ENCODE data around the gene RIPPLY1. TPM values are rescaled to one million over a fixed set of nuclear protein-coding genes. Genes with fewer than 3 reads are reported as not detected.

RIPPLY1 gene
- total RNA-seq, 1 experiment from 2014 or later = not detected

- no peaks in the 10 kb centered on the region for H3K9me3 ChIP-seq (ENCODE audit: low read length)
- H3K4me3 ChIP-seq (ENCODE audit: low read length) = no peak overlapping the region
- H3K79me2 ChIP-seq (ENCODE audit: low read length) = no peaks in the 10 kb centered on the region
- no peaks in the 10 kb centered on the region for H3K4me1 ChIP-seq (ENCODE audit: low read length)
- H3K9me2 ChIP-seq (replicated peaks; ENCODE audit: insufficient read depth, low read length) = no peaks in the 10 kb centered on the region
- H4K20me1 ChIP-seq (ENCODE audit: insufficient read depth, low read depth, low read length) = no peaks in the 10 kb centered on the region
- H3K36me3 ChIP-seq (ENCODE audit: insufficient read depth, low read length) = no peaks in the 10 kb centered on the region
- H2AFZ ChIP-seq (ENCODE audit: low read length) = no peak overlapping the region
- no peak overlapping the region for H3K9ac ChIP-seq (ENCODE audit: low read length)
- no peak for DNase-seq
- H3K4me2 ChIP-seq (ENCODE audit: low read depth, low read length, poor library complexity, severe bottlenecking) = no peak overlapping the region
- no peaks in the 10 kb centered on the region for H3K27me3 ChIP-seq (ENCODE audit: low read length)
- no peak overlapping the region for H3K27ac ChIP-seq (ENCODE audit: low read length)
Measured at GRCh38 chrX:106928227-106928626, 25.1 kb upstream of the RIPPLY1 start.

GRCh38 chrX:106927700-106928099 is 24.6 kb upstream of the RIPPLY1 start:
- Histone ChIP-seq H3K4me3 (ENCODE audit: low read length) (no peak overlapping the region), H3K9me2 (replicated peaks; ENCODE audit: insufficient read depth, low read length) (no peaks in the 10 kb centered on the region), H3K27ac (ENCODE audit: low read length) (no peak overlapping the region), H3K4me2 (ENCODE audit: low read depth, low read length, poor library complexity, severe bottlenecking) (no peak overlapping the region), H3K36me3 (ENCODE audit: insufficient read depth, low read length) (no peaks in the 10 kb centered on the region), H4K20me1 (ENCODE audit: insufficient read depth, low read depth, low read length) (no peaks in the 10 kb centered on the region), H3K27me3 (ENCODE audit: low read length) (no peaks in the 10 kb centered on the region), H3K9ac (ENCODE audit: low read length) (no peak overlapping the region), H2AFZ (ENCODE audit: low read length) (no peak overlapping the region), H3K9me3 (ENCODE audit: low read length) (no peaks in the 10 kb centered on the region), H3K79me2 (ENCODE audit: low read length) (no peaks in the 10 kb centered on the region), H3K4me1 (ENCODE audit: low read length) (no peaks in the 10 kb centered on the region)
- no peak for DNase-seq

DNA sequence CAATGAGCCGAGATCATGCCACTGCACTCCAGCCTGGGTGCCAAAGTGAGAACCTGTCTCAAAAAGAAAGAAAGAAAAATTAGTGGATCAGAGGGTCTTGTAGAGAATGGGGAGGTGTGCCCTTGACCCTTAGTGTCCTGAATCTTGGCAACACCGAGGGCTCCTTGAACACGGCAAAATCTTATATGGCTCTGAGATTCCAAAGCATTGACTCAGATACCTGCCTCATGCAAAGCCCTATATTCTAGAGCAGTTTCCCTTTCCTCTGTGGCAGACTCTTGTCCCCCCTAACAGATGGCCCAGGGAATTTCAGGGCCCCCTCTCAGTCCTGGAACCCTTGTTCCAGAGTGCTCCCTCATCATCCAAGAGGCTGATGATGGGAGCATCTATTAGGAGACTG is 23.9 kb upstream of the RIPPLY1 start:
- no peaks in the 10 kb centered on the region for H3K4me1 ChIP-seq (ENCODE audit: low read length)
- DNase-seq = no peak
- no peak overlapping the region for H3K27ac ChIP-seq (ENCODE audit: low read length)
- no peak overlapping the region for H3K4me3 ChIP-seq (ENCODE audit: low read length)
- H3K9me2 ChIP-seq (replicated peaks; ENCODE audit: insufficient read depth, low read length) = no peaks in the 10 kb centered on the region
- no peaks in the 10 kb centered on the region for H3K9me3 ChIP-seq (ENCODE audit: low read length)
- H3K36me3 ChIP-seq (ENCODE audit: insufficient read depth, low read length) = no peaks in the 10 kb centered on the region
- H4K20me1 ChIP-seq (ENCODE audit: insufficient read depth, low read depth, low read length) = no peaks in the 10 kb centered on the region
- no peaks in the 10 kb centered on the region for H3K27me3 ChIP-seq (ENCODE audit: low read length)
- H3K9ac ChIP-seq (ENCODE audit: low read length) = no peak overlapping the region
- no peak overlapping the region for H3K4me2 ChIP-seq (ENCODE audit: low read depth, low read length, poor library complexity, severe bottlenecking)
- no peak overlapping the region for H2AFZ ChIP-seq (ENCODE audit: low read length)
- no peaks in the 10 kb centered on the region for H3K79me2 ChIP-seq (ENCODE audit: low read length)

DNA sequence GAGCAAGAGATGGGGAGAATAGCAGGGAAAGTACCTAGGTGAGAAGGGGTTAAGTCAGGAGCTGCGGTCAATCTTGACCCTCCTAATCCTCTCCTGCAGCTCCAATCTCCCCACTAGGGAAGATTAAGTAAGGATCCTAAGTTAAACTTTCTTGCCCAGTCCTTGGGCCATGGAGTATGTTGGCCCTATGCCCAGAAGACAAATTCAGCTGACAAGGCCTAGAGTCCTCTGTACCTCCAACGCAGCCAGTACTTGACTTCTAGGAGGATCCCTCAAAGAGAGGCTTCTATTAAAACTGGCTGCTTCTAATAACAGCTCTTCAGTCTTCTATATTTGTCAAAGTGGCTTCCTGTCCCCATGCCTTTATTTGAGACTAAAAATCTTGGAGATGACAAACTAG is 18.5 kb upstream of the RIPPLY1 start:
- Histone ChIP-seq H3K79me2 (ENCODE audit: low read length) (no peaks in the 10 kb centered on the region), H4K20me1 (ENCODE audit: insufficient read depth, low read depth, low read length) (no peaks in the 10 kb centered on the region), H3K9me3 (ENCODE audit: low read length) (no peaks in the 10 kb centered on the region), H3K4me2 (ENCODE audit: low read depth, low read length, poor library complexity, severe bottlenecking) (no peak overlapping the region), H3K27me3 (ENCODE audit: low read length) (no peaks in the 10 kb centered on the region), H3K27ac (ENCODE audit: low read length) (no peak overlapping the region), H3K9me2 (replicated peaks; ENCODE audit: insufficient read depth, low read length) (no peaks in the 10 kb centered on the region), H3K9ac (ENCODE audit: low read length) (no peak overlapping the region), H2AFZ (ENCODE audit: low read length) (no peak overlapping the region), H3K36me3 (ENCODE audit: insufficient read depth, low read length) (no peaks in the 10 kb centered on the region), H3K4me1 (ENCODE audit: low read length) (no peaks in the 10 kb centered on the region), H3K4me3 (ENCODE audit: low read length) (no peak overlapping the region)
- DNase-seq = no peak

GRCh38 chrX:106919932-106920452 is 16.9 kb upstream of the RIPPLY1 start, which contains the start of gene CLDN2:
Gene CLDN2, plus strand, starts transcription at chrX:106920402. Its CDS starts 7,827 bp downstream, at chrX:106928229.
- no peaks in the 10 kb centered on the region for H3K9me3 ChIP-seq (ENCODE audit: low read length)
- H3K36me3 ChIP-seq (ENCODE audit: insufficient read depth, low read length) = no peaks in the 10 kb centered on the region
- no peaks in the 10 kb centered on the region for H3K9me2 ChIP-seq (replicated peaks; ENCODE audit: insufficient read depth, low read length)
- H3K9ac ChIP-seq (ENCODE audit: low read length) = no peak within 1 kb of the TSS
- no peaks in the 10 kb centered on the region for H4K20me1 ChIP-seq (ENCODE audit: insufficient read depth, low read depth, low read length)
- no peaks in the 10 kb centered on the region for H3K27me3 ChIP-seq (ENCODE audit: low read length)
- no peaks in the 10 kb centered on the region for H3K79me2 ChIP-seq (ENCODE audit: low read length)
- H2AFZ ChIP-seq (ENCODE audit: low read length) = no peak within 1 kb of the TSS
- H3K4me3 ChIP-seq (ENCODE audit: low read length) = no peak within 1 kb of the TSS
- no peak within 1 kb of the TSS for H3K27ac ChIP-seq (ENCODE audit: low read length)
- no peaks in the 10 kb centered on the region for H3K4me1 ChIP-seq (ENCODE audit: low read length)
- no peak within 1 kb of the TSS for H3K4me2 ChIP-seq (ENCODE audit: low read depth, low read length, poor library complexity, severe bottlenecking)
- no peak for DNase-seq

DNA sequence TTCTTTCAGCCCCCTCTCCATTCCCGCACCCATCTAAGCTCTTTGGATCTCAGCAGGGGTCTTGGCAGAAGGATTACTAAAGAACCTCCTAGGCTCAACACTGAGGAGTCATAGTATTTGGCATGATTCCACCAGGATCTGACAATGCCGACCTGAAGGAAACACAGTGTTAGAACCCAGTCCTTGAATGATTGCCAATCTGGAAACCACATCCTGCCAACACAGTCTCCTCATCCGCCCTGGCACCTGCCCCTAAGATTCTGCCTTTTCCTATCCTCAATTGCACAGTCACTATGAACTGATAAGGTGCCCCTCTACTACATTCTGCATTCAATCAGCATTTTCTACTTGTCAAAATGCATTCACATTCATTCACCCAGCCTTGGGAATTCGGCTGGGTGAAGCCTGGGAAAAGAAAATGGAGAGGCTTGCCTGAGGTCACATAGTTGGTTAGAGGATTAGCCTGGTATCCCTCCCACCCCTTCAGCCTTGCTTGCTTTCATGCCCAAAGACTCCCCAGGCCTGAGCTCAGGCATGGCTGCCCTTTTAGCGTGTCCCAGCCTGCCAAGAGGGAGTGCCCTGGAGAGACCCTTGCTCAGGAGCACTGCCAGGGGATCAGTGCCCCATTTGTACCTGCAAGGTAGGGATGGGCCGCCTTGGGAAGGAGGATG is 14.8 kb upstream of the RIPPLY1 start:
- H3K27ac ChIP-seq (ENCODE audit: low read length) = no peak overlapping the region
- H2AFZ ChIP-seq (ENCODE audit: low read length) = no peak overlapping the region
- no peak overlapping the region for H3K9ac ChIP-seq (ENCODE audit: low read length)
- DNase-seq = no peak
- H3K36me3 ChIP-seq (ENCODE audit: insufficient read depth, low read length) = no peaks in the 10 kb centered on the region
- H3K4me3 ChIP-seq (ENCODE audit: low read length) = no peak overlapping the region
- no peaks in the 10 kb centered on the region for H3K27me3 ChIP-seq (ENCODE audit: low read length)
- H3K9me2 ChIP-seq (replicated peaks; ENCODE audit: insufficient read depth, low read length) = no peaks in the 10 kb centered on the region
- H3K79me2 ChIP-seq (ENCODE audit: low read length) = no peaks in the 10 kb centered on the region
- H3K4me2 ChIP-seq (ENCODE audit: low read depth, low read length, poor library complexity, severe bottlenecking) = no peak overlapping the region
- H3K4me1 ChIP-seq (ENCODE audit: low read length) = no peaks in the 10 kb centered on the region
- no peaks in the 10 kb centered on the region for H3K9me3 ChIP-seq (ENCODE audit: low read length)
- H4K20me1 ChIP-seq (ENCODE audit: insufficient read depth, low read depth, low read length) = no peaks in the 10 kb centered on the region

- H4K20me1 ChIP-seq (ENCODE audit: insufficient read depth, low read depth, low read length) = no peaks in the 10 kb centered on the region
- H3K9me3 ChIP-seq (ENCODE audit: low read length) = no peaks in the 10 kb centered on the region
- no peak overlapping the region for H3K9ac ChIP-seq (ENCODE audit: low read length)
- H2AFZ ChIP-seq (ENCODE audit: low read length) = no peak overlapping the region
- no peaks in the 10 kb centered on the region for H3K9me2 ChIP-seq (replicated peaks; ENCODE audit: insufficient read depth, low read length)
- H3K4me2 ChIP-seq (ENCODE audit: low read depth, low read length, poor library complexity, severe bottlenecking) = no peak overlapping the region
- no peak overlapping the region for H3K27ac ChIP-seq (ENCODE audit: low read length)
- no peaks in the 10 kb centered on the region for H3K36me3 ChIP-seq (ENCODE audit: insufficient read depth, low read length)
- no peaks in the 10 kb centered on the region for H3K4me1 ChIP-seq (ENCODE audit: low read length)
- H3K79me2 ChIP-seq (ENCODE audit: low read length) = no peaks in the 10 kb centered on the region
- no peaks in the 10 kb centered on the region for H3K27me3 ChIP-seq (ENCODE audit: low read length)
- DNase-seq = no peak
- no peak overlapping the region for H3K4me3 ChIP-seq (ENCODE audit: low read length)
Measured at GRCh38 chrX:106912864-106913263, 9.7 kb upstream of the RIPPLY1 start.

GRCh38 chrX:106906361-106906760 is 3.2 kb upstream of the RIPPLY1 start:
- Histone ChIP-seq H2AFZ (ENCODE audit: low read length) (no peak overlapping the region), H3K4me2 (ENCODE audit: low read depth, low read length, poor library complexity, severe bottlenecking) (no peak overlapping the region), H4K20me1 (ENCODE audit: insufficient read depth, low read depth, low read length) (no peaks in the 10 kb centered on the region), H3K4me3 (ENCODE audit: low read length) (no peak overlapping the region), H3K79me2 (ENCODE audit: low read length) (no peaks in the 10 kb centered on the region), H3K9me2 (replicated peaks; ENCODE audit: insufficient read depth, low read length) (no peaks in the 10 kb centered on the region), H3K27ac (ENCODE audit: low read length) (no peak overlapping the region), H3K9me3 (ENCODE audit: low read length) (no peaks in the 10 kb centered on the region), H3K9ac (ENCODE audit: low read length) (no peak overlapping the region), H3K36me3 (ENCODE audit: insufficient read depth, low read length) (no peaks in the 10 kb centered on the region), H3K27me3 (ENCODE audit: low read length) (no peaks in the 10 kb centered on the region), H3K4me1 (ENCODE audit: low read length) (peaks cover 16% of the 10 kb centered on the region)
- no peak for DNase-seq

Measured in Karpas-422 (cell line).